ENCODE data around the gene SDHB. TPM values are rescaled to one million over a fixed set of nuclear protein-coding genes. Genes with fewer than 3 reads are reported as not detected.

SDHB gene
- total RNA-seq, 2 experiments from 2014 or later: 105 to 106 TPM

GRCh38 chr1:17008208-17008855 is 45.5 kb downstream of the SDHB start:
- H3K79me2 ChIP-seq (ENCODE audit: insufficient read depth, low read depth, low read length): no peaks in the 10 kb centered on the region
- POLR2A ChIA-PET: interaction anchor here (0.6 kb wide), 1 partner anchor 83 kb away, joined by 3 read pairs; no protein-coding TSS in a partner anchor
- peaks cover 7% of the 10 kb centered on the region for H3K36me3 ChIP-seq (ENCODE audit: insufficient read depth, low read length)
- intact Hi-C loops (cut with micrococcal nuclease; ENCODE audit: unreplicated experiment): no loop called here
- no peak overlapping the region for H2AFZ ChIP-seq (ENCODE audit: low read length)
- H4K20me1 ChIP-seq (ENCODE audit: insufficient read depth, low read length): no peaks in the 10 kb centered on the region
- H3K4me1 ChIP-seq (ENCODE audit: insufficient read depth, low read length, poor library complexity, severe bottlenecking): peaks cover 26% of the 10 kb centered on the region
- BruUV-seq (replicated peaks): no TSS peak
- H3K27ac ChIP-seq (ENCODE audit: low read depth, low read length, poor library complexity, severe bottlenecking): no peak overlapping the region
- CTCF ChIA-PET (ENCODE audit: unreplicated experiment): no interaction called here
- H3K4me2 ChIP-seq (ENCODE audit: low read length): no peak overlapping the region
- H3K9me3 ChIP-seq (ENCODE audit: low read length): no peaks in the 10 kb centered on the region
- DNase-seq (ENCODE audit: low spot score): no peak
- no peak overlapping the region for H3K4me3 ChIP-seq (ENCODE audit: low read depth, low read length, poor library complexity, severe bottlenecking)
- TF ChIP-seq CTCF (conservative IDR thresholded peaks at IDR 0.05; ENCODE audit: low read length) (no peak), EZH2phosphoT487 (IDR thresholded peaks at IDR 0.05; ENCODE audit: borderline replicate concordance, low read depth, low read length) (no peak)
- no peaks in the 10 kb centered on the region for H3K9me2 ChIP-seq (ENCODE audit: insufficient read depth, low read length)

- Histone ChIP-seq H2AFZ (ENCODE audit: low read length) (no peak overlapping the region), H3K36me3 (ENCODE audit: insufficient read depth, low read length) (peaks cover 14% of the 10 kb centered on the region), H3K27ac (ENCODE audit: low read depth, low read length, poor library complexity, severe bottlenecking) (no peak overlapping the region), H3K79me2 (ENCODE audit: insufficient read depth, low read depth, low read length) (no peaks in the 10 kb centered on the region), H4K20me1 (ENCODE audit: insufficient read depth, low read length) (no peaks in the 10 kb centered on the region), H3K4me3 (ENCODE audit: low read depth, low read length, poor library complexity, severe bottlenecking) (no peak overlapping the region), H3K9me3 (ENCODE audit: low read length) (no peaks in the 10 kb centered on the region), H3K4me1 (ENCODE audit: insufficient read depth, low read length, poor library complexity, severe bottlenecking) (peaks cover 23% of the 10 kb centered on the region), H3K4me2 (ENCODE audit: low read length) (no peak overlapping the region), H3K9me2 (ENCODE audit: insufficient read depth, low read length) (no peaks in the 10 kb centered on the region)
- no TSS peak for BruUV-seq (replicated peaks)
- TF ChIP-seq CTCF (conservative IDR thresholded peaks at IDR 0.05; ENCODE audit: low read length) (no peak), EZH2phosphoT487 (IDR thresholded peaks at IDR 0.05; ENCODE audit: borderline replicate concordance, low read depth, low read length) (no peak)
- intact Hi-C loops (cut with micrococcal nuclease; ENCODE audit: unreplicated experiment): no loop called here
- CTCF ChIA-PET (ENCODE audit: unreplicated experiment): no interaction called here
- DNase-seq (ENCODE audit: low spot score): no peak
- POLR2A ChIA-PET: no interaction called here
Measured at GRCh38 chr1:17007121-17007520, 46.7 kb downstream of the SDHB start.

GRCh38 chr1:17005365-17005740 is 48.5 kb downstream of the SDHB start:
- ChIA-PET POLR2A (no interaction called here), CTCF (ENCODE audit: unreplicated experiment) (no interaction called here)
- no peak overlapping the region for H2AFZ ChIP-seq (ENCODE audit: low read length)
- no TSS peak for BruUV-seq (replicated peaks)
- H4K20me1 ChIP-seq (ENCODE audit: insufficient read depth, low read length): no peaks in the 10 kb centered on the region
- intact Hi-C loops (cut with micrococcal nuclease; ENCODE audit: unreplicated experiment): no loop called here
- no peaks in the 10 kb centered on the region for H3K9me2 ChIP-seq (ENCODE audit: insufficient read depth, low read length)
- TF ChIP-seq CTCF (conservative IDR thresholded peaks at IDR 0.05; ENCODE audit: low read length) (no peak), EZH2phosphoT487 (IDR thresholded peaks at IDR 0.05; ENCODE audit: borderline replicate concordance, low read depth, low read length) (no peak)
- no peak overlapping the region for H3K4me2 ChIP-seq (ENCODE audit: low read length)
- H3K9me3 ChIP-seq (ENCODE audit: low read length): no peaks in the 10 kb centered on the region
- H3K36me3 ChIP-seq (ENCODE audit: insufficient read depth, low read length): peaks cover 16% of the 10 kb centered on the region
- no peak for DNase-seq (ENCODE audit: low spot score)
- no peaks in the 10 kb centered on the region for H3K79me2 ChIP-seq (ENCODE audit: insufficient read depth, low read depth, low read length)
- no peak overlapping the region for H3K27ac ChIP-seq (ENCODE audit: low read depth, low read length, poor library complexity, severe bottlenecking)
- no peak overlapping the region for H3K4me3 ChIP-seq (ENCODE audit: low read depth, low read length, poor library complexity, severe bottlenecking)
- H3K4me1 ChIP-seq (ENCODE audit: insufficient read depth, low read length, poor library complexity, severe bottlenecking): peaks cover 14% of the 10 kb centered on the region
